Thoracic aorta (tissue), 2 donors: ENCODE measurements around the gene GALNT10. TPM values are rescaled to one million over a fixed set of nuclear protein-coding genes. Genes with fewer than 3 reads are reported as not detected.

ENCODE experiments used
- ATAC-seq: fragments of 150-250 bp; one replicate; pipeline ENCODE4 v1.8.0; 2017; ENCODE audit warnings: low read depth; ENCODE audit not compliant: insufficient number of reproducible peaks, low FRiP score
- DNase-seq: peaks from one replicate; pipeline ENCODE4 v3.0.0-alpha.2; 2020; ENCODE audit warnings: low spot score
- H3K27ac ChIP-seq, 2 donors: fragments of 200-600 bp; sonication (generic); 1 replicate in 1 of 2; 2 replicates in 1 of 2; pipeline ENCODE4 v1.5.1; 2016; ENCODE audit warnings: mild to moderate bottlenecking in 2 of 2, moderate library complexity in 2 of 2
- H3K27me3 ChIP-seq: fragments of 200-600 bp; sonication (generic); replicated peaks from 2 replicates; pipeline ENCODE4 v1.6.0; 2016; ENCODE audit warnings: mild to moderate bottlenecking; ENCODE audit not compliant: insufficient read depth
- H3K36me3 ChIP-seq: fragments of 200-600 bp; sonication (generic); one replicate; pipeline ENCODE4 v1.5.1; 2016
- H3K4me1 ChIP-seq, 2 donors: fragments of 200-600 bp; sonication (generic); 1 replicate in 1 of 2; 2 replicates in 1 of 2; pipeline versions ENCODE4 v1.5.1 to v1.6.0; 2016; ENCODE audit warnings: low read depth in 2 of 2, mild to moderate bottlenecking in 1 of 2; ENCODE audit not compliant: control insufficient read depth in 1 of 2
- H3K4me3 ChIP-seq: fragments of 200-600 bp; sonication (generic); 2 replicates; pipeline ENCODE4 v1.5.1; 2016; ENCODE audit warnings: mild to moderate bottlenecking
- H3K9me3 ChIP-seq: fragments of 200-600 bp; sonication (generic); 2 replicates; pipeline ENCODE4 v1.5.1; 2016
- CTCF ChIP-seq: fragments of 200-600 bp; sonication (generic); IDR thresholded peaks from one replicate; pipeline ENCODE4 v1.5.1; 2019; ENCODE audit warnings: antibody characterized with exemption
- total RNA-seq, 2 donors: library from RNA; depleted of rRNA; stranded (reverse); fragments of >200 nt; gene quantifications; one replicate each; pipeline versions ENCODE4 v1.1.0 to v1.2.3, GENCODE V29; 2016

The GALNT10 gene
- total RNA-seq, 2 donors from 2014 or later: 43.0 to 52.7 TPM

- no peak overlapping the region for H3K27ac ChIP-seq
- no peaks in the 10 kb centered on the region for H3K27me3 ChIP-seq
- DNase-seq (no peak), ATAC-seq (no peak)
- no peaks in the 10 kb centered on the region for H3K36me3 ChIP-seq
- peaks cover 14 to 40% of the 10 kb centered on the region in 2 donors for H3K4me1 ChIP-seq
- H3K9me3 ChIP-seq: no peaks in the 10 kb centered on the region
- no peak for TF ChIP-seq CTCF
- H3K4me3 ChIP-seq: no peak overlapping the region
Measured at GRCh38 chr5:154313360-154314017, 123.0 kb downstream of the GALNT10 start.

GRCh38 chr5:154315196-154315595 is 124.7 kb downstream of the GALNT10 start:
- H3K36me3 ChIP-seq: no peaks in the 10 kb centered on the region
- peaks cover 14 to 40% of the 10 kb centered on the region in 2 donors for H3K4me1 ChIP-seq
- no peaks in the 10 kb centered on the region for H3K9me3 ChIP-seq
- H3K27me3 ChIP-seq: no peaks in the 10 kb centered on the region
- no peak overlapping the region for H3K4me3 ChIP-seq
- no peak overlapping the region for H3K27ac ChIP-seq
- ATAC-seq (no peak), DNase-seq (no peak)
- no peak for TF ChIP-seq CTCF

- peak overlapping the region; percentile 1 to 66 for H3K27ac ChIP-seq
- peaks cover 14 to 40% of the 10 kb centered on the region in 2 donors for H3K4me1 ChIP-seq
- no peak overlapping the region for H3K4me3 ChIP-seq
- no peak for DNase-seq
- H3K27me3 ChIP-seq: no peaks in the 10 kb centered on the region
- no peaks in the 10 kb centered on the region for H3K9me3 ChIP-seq
- no peak for TF ChIP-seq CTCF
- no peaks in the 10 kb centered on the region for H3K36me3 ChIP-seq
- ATAC-seq: no peak
Measured at GRCh38 chr5:154315756-154316155, 125.2 kb downstream of the GALNT10 start.

GRCh38 chr5:154316223-154316935 is 125.8 kb downstream of the GALNT10 start:
- no peaks in the 10 kb centered on the region for H3K9me3 ChIP-seq
- no peak for DNase-seq

More at GRCh38 chr5:154316223-154316935, 125.8 kb downstream of the GALNT10 start:
- peak; percentile 46 for ATAC-seq
- Histone ChIP-seq H3K4me3 (no peak overlapping the region), H3K36me3 (no peaks in the 10 kb centered on the region), H3K27me3 (no peaks in the 10 kb centered on the region), H3K27ac (peak overlapping the region; percentile 1 to 66), H3K4me1 (peaks cover 14 to 40% of the 10 kb centered on the region in 2 donors)
- TF ChIP-seq CTCF: no peak
